GM12878 (cell line): ENCODE results near the gene RAP1A. TPM values are rescaled to one million over a fixed set of nuclear protein-coding genes. Genes with fewer than 3 reads are reported as not detected.

Experiments
- ATF7 ChIP-seq: fragments of 450-650 bp; IDR thresholded peaks from 2 replicates; pipeline ENCODE4 v1.6.1; 2016; ENCODE audit warnings: low read depth, mild to moderate bottlenecking
- CBX5 ChIP-seq: sonication (generic); IDR thresholded peaks from 2 replicates; pipeline ENCODE4 v1.6.1; 2016; ENCODE audit warnings: low read depth, moderate library complexity, mild to moderate bottlenecking, inconsistent platforms
- EZH2 ChIP-seq: IDR thresholded peaks from 2 replicates; pipeline ENCODE4 v1.6.1; 2012; ENCODE audit warnings: low read depth, mild to moderate bottlenecking, control low read depth, inconsistent platforms, low read length, borderline replicate concordance; ENCODE audit not compliant: control insufficient read depth
- IRF4 ChIP-seq: IDR thresholded peaks from 2 replicates; pipeline ENCODE4 v1.6.1; 2011; ENCODE audit warnings: low read depth, low read length
- IRF5 ChIP-seq: fragments of 450-650 bp; IDR thresholded peaks from 2 replicates; pipeline ENCODE4 v1.6.1; 2017; ENCODE audit warnings: borderline replicate concordance
- KLF5 ChIP-seq: fragments of 450-650 bp; IDR thresholded peaks from 2 replicates; pipeline ENCODE4 v1.6.1; 2014; ENCODE audit warnings: mild to moderate bottlenecking; ENCODE audit not compliant: partially characterized antibody
- MAX ChIP-seq: IDR thresholded peaks from 2 replicates; pipeline ENCODE4 v1.6.1; 2012; ENCODE audit warnings: low read depth, low read length, improper control_type of control experiment
- MLLT1 ChIP-seq: fragments of 450-650 bp; IDR thresholded peaks from 2 replicates; pipeline ENCODE4 v1.6.1; 2016; ENCODE audit warnings: mild to moderate bottlenecking
- MYB ChIP-seq: fragments of 150-350 bp; IDR thresholded peaks from 2 replicates; pipeline ENCODE4 v1.6.1; 2014; ENCODE audit warnings: mild to moderate bottlenecking, low read depth, low read length, borderline replicate concordance
- RAD21 ChIP-seq: IDR thresholded peaks from 2 replicates; pipeline ENCODE4 v1.6.1; 2011; ENCODE audit warnings: mild to moderate bottlenecking, low read depth, low read length, moderate library complexity; ENCODE audit not compliant: insufficient read depth
- RELB ChIP-seq: fragments of 450-650 bp; IDR thresholded peaks from 2 replicates; pipeline ENCODE4 v1.6.1; 2017; ENCODE audit warnings: low read depth, mild to moderate bottlenecking, moderate library complexity
- SMAD1 ChIP-seq: fragments of 450-650 bp; IDR thresholded peaks from 2 replicates; pipeline ENCODE4 v1.6.1; 2018; ENCODE audit warnings: mild to moderate bottlenecking, low read depth; ENCODE audit not compliant: partially characterized antibody
- SPI1 ChIP-seq: IDR thresholded peaks from 2 replicates; pipeline ENCODE4 v1.6.1; 2011; ENCODE audit warnings: low read depth, mild to moderate bottlenecking, low read length, moderate library complexity, borderline replicate concordance; ENCODE audit not compliant: insufficient read depth
- TARDBP ChIP-seq: IDR thresholded peaks from 2 replicates; pipeline ENCODE4 v1.6.1; 2016; ENCODE audit warnings: borderline replicate concordance
- ZNF217 ChIP-seq: fragments of 450-650 bp; IDR thresholded peaks from 2 replicates; pipeline ENCODE4 v1.6.1; 2017; ENCODE audit warnings: antibody characterized with exemption, mild to moderate bottlenecking
- ZNF24 ChIP-seq: fragments of 450-650 bp; IDR thresholded peaks from 2 replicates; pipeline ENCODE4 v1.6.1; 2017; ENCODE audit warnings: antibody characterized with exemption, mild to moderate bottlenecking
- ZNF687 ChIP-seq: fragments of 450-650 bp; IDR thresholded peaks from 2 replicates; pipeline ENCODE4 v1.6.1; 2017; ENCODE audit warnings: mild to moderate bottlenecking, moderate library complexity
- polyA plus RNA-seq, 11 experiments: library from polyadenylated mRNA; depleted of rRNA in 4 of 11; unstranded in 6 of 11; stranded (reverse) in 5 of 11; fragments of >200 nt; fragmentation: Nextera tagmentation in 4 of 11; fragmentation: Illumina TruSeq in 1 of 11; extraction: Ambion mirVana in 4 of 11; extraction: Trizol in 1 of 11; gene quantifications; 1 replicate in 1 of 11; 2 replicates in 10 of 11; pipeline versions ENCODE4 v1.2.1 to v1.2.3, GENCODE V29; 2011 to 2016; ENCODE audit warnings: inconsistent platforms in 2 of 11, missing spikeins in 2 of 11, low read depth in 1 of 11
- total RNA-seq, 4 experiments: library from RNA; depleted of rRNA in 3 of 4; stranded (reverse); fragments of >200 nt in 3 of 4; fragmentation: Illumina TruSeq in 1 of 4; extraction: Trizol in 1 of 4; gene quantifications; 2 replicates each; pipeline versions ENCODE4 v1.2.1 to v1.2.3, GENCODE V29; 2013 to 2021

Gene RAP1A
- total and polyA plus RNA-seq, 10 of the 15 experiments (the other 5 are each of a cell fraction or from before 2014, with no cell fraction given), result 38.4 to 213 (median 86.0) TPM

GRCh38 chr1:111592389-111593361 is 26.9 kb upstream of the RAP1A start (continued):
- TF ChIP-seq ZNF687 (peak; percentile 80), MLLT1 (peak; percentile 95), MYB (peak; percentile 66; the same call in 1 of the 2 replicates), ATF7 (peak; percentile 99), IRF4 (no peak), ZNF24 (0 out of 2 replicates have a peak, but pooled peaks have one; percentile 10), EZH2 (no peak), MAX (no peak), SPI1 (peak; percentile 64), TARDBP (no peak), IRF5 (peak; percentile 57; the same call in 1 of the 2 replicates), ZNF217 (peak; percentile 89), RAD21 (peak; percentile 39), RELB (peak; percentile 97), KLF5 (peak; percentile 74), CBX5 (peak; percentile 95), SMAD1 (peak; percentile 86)
